Ovary (tissue), 9 donors: ENCODE data around the gene SLC19A2. TPM values are rescaled to one million over a fixed set of nuclear protein-coding genes. Genes with fewer than 3 reads are reported as not detected.

Experiments
- DNase-seq, 5 donors: peaks; one replicate each; pipeline ENCODE4 v3.0.0-alpha.2; 2019 to 2020
- H3K27ac ChIP-seq, 2 donors: fragments of 200-600 bp; one replicate each; pipeline versions ENCODE4 v1.5.1 to v1.8.0; 2019 to 2022
- H3K27me3 ChIP-seq: fragments of 200-600 bp; one replicate; pipeline ENCODE4 v1.8.0; 2022
- H3K36me3 ChIP-seq: fragments of 200-600 bp; sonication (generic); one replicate; pipeline ENCODE4 v1.5.1; 2019
- H3K4me1 ChIP-seq: one replicate; pipeline ENCODE4 v1.8.1; 2013; ENCODE audit warnings: mild to moderate bottlenecking, moderate library complexity; ENCODE audit not compliant: insufficient read depth
- H3K4me3 ChIP-seq: fragments of 200-600 bp; sonication (generic); one replicate; pipeline ENCODE4 v1.5.1; 2017
- H3K9me3 ChIP-seq, 2 donors: fragments of 200-600 bp in 1 of 2; sonication (generic) in 1 of 2; one replicate each; pipeline versions ENCODE4 v1.5.1 to v1.8.1; 2013 to 2019; ENCODE audit warnings: mild to moderate bottlenecking in 1 of 2, moderate library complexity in 1 of 2
- EP300 ChIP-seq: sonication (generic); formaldehyde crosslinking; IDR thresholded peaks from one replicate; pipeline ENCODE4 v1.6.1; 2017; ENCODE audit warnings: antibody characterized with exemption
- POLR2A ChIP-seq: fragments of 450-650 bp; IDR thresholded peaks from one replicate; pipeline ENCODE4 v1.6.1; 2017; ENCODE audit warnings: antibody characterized with exemption, mild to moderate bottlenecking, moderate library complexity
- WGBS, 3 donors: extraction: QIAGEN DNeasy Blood & Tissue Kit in 1 of 3; methylation state at CpG; one replicate each; pipeline versions ENCODE4 v1.1.5 to v1.1.7; 2013 to 2017; 5-methylcytosine and 5-hydroxymethylcytosine counted together
- intact Hi-C, 4 donors: fragments of 100-400 bp; cut with DNase I; formaldehyde crosslinking; loops; one replicate each; pipeline versions ENCODE4 v1.11.0 to v1.15.1; 2022 to 2023
- polyA plus RNA-seq, 2 donors: library from polyadenylated mRNA; stranded (reverse); fragments of 200-250 nt in 1 of 2; fragments of 350-450 nt in 1 of 2; fragmentation: Illumina TruSeq in 1 of 2; extraction: RNeasy Lipid Tissue Mini Kit (QIAGEN cat#74804) in 1 of 2; gene quantifications; one replicate each; pipeline ENCODE4 v1.2.3, GENCODE V29; 2013 to 2014
- total RNA-seq, 7 donors: library from RNA; depleted of rRNA in 2 of 7; stranded (reverse); fragments of >200 nt in 2 of 7; fragmentation: NEBNext Ultra II Directional in 3 of 7; extraction: Animal tissue kit (Norgen Biotek cat#: 25700) in 3 of 7; gene quantifications; one replicate each; pipeline versions ENCODE4 v1.1.0 to v1.2.4, GENCODE V29; 2016 to 2023
- TF ChIP-seq, protein P1 (sequence below), 3 donors: fragments of 450-650 bp in 2 of 3; fragments of 200-600 bp in 1 of 3; IDR thresholded peaks; one replicate each; pipeline versions ENCODE4 v1.5.1 to v1.8.0; 2016 to 2022; ENCODE audit warnings: antibody characterized with exemption in 3 of 3, mild to moderate bottlenecking in 1 of 3
- donor health status: DM: no; HTN: no; CAD: no; lungs with moderate emphysema.
- donor health status: DM: no; HTN: no; CAD: no.
- donor health status: Bipolar disorder and iron deficiency.
- donor health status: DM: yes; HTN: yes; CAD: no.
- donor health status: DM: no; HTN: no; CAD: no.
- donor health status: DM: yes; HTN: yes; CAD: no.

SLC19A2 gene
- total and polyA plus RNA-seq, 9 donors: 6.5 to 28.6 (median 10.7) TPM

DNA sequence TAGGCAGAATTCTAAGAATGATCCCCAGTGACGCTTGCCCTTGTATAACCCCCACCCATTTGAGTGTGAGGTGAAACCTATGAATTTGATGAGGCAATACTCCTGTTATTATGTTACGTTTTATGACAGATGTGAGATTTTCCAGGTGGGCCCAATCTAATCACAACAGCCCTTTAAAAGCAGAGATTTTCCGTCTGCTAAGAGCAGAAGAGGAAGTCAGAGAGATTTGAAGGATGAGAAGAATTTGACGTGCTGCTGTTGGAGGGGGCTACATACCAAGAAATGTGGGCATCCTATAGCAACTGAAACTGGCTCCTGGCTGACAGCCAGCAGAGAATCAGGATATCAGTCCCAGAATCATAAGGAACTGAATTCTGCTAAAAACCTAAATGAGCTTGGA, 2.4 kb upstream of the SLC19A2 start:
- peaks cover 6% of the 10 kb centered on the region for H3K4me1 ChIP-seq
- TF ChIP-seq POLR2A (no peak), EP300 (no peak)
- TF ChIP-seq, protein P1, sequence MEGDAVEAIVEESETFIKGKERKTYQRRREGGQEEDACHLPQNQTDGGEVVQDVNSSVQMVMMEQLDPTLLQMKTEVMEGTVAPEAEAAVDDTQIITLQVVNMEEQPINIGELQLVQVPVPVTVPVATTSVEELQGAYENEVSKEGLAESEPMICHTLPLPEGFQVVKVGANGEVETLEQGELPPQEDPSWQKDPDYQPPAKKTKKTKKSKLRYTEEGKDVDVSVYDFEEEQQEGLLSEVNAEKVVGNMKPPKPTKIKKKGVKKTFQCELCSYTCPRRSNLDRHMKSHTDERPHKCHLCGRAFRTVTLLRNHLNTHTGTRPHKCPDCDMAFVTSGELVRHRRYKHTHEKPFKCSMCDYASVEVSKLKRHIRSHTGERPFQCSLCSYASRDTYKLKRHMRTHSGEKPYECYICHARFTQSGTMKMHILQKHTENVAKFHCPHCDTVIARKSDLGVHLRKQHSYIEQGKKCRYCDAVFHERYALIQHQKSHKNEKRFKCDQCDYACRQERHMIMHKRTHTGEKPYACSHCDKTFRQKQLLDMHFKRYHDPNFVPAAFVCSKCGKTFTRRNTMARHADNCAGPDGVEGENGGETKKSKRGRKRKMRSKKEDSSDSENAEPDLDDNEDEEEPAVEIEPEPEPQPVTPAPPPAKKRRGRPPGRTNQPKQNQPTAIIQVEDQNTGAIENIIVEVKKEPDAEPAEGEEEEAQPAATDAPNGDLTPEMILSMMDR (IDR thresholded peaks at IDR 0.05): no peak
- WGBS, 3 donors: 88 to 91% (median 90%) methylated on average over 4 of the region's 4 CpGs
- no peaks in the 10 kb centered on the region for H3K27me3 ChIP-seq
- no peak overlapping the region for H3K4me3 ChIP-seq
- H3K36me3 ChIP-seq: no peaks in the 10 kb centered on the region
- intact Hi-C loops: loop anchor here in 2 of 4 donors (5.0 to 10.0 kb wide), 2 partner anchors 381 to 383 kb away; partner anchors contain the start of gene ATP1B1 (in 2 of the 2)
- H3K9me3 ChIP-seq: no peaks in the 10 kb centered on the region
- DNase-seq: peak in 1 of 5 donors; percentile 31
- no peak overlapping the region for H3K27ac ChIP-seq

- Histone ChIP-seq H3K9me3 (no peaks in the 10 kb centered on the region), H3K27ac (peak overlapping the region in 1 of 2 donors; percentile 93), H3K4me1 (peaks cover 6% of the 10 kb centered on the region), H3K36me3 (no peaks in the 10 kb centered on the region), H3K27me3 (no peaks in the 10 kb centered on the region), H3K4me3 (no peak overlapping the region)
- intact Hi-C loops: loop anchor here in 2 of 4 donors (5.0 to 10.0 kb wide), 2 partner anchors 380 to 383 kb away; partner anchors contain the start of gene ATP1B1 (in 2 of the 2)
- peak in 1 of 5 donors; percentile 19 for DNase-seq
- TF ChIP-seq, protein P1 (IDR thresholded peaks at IDR 0.05): no peak
- no peak for TF ChIP-seq EP300
- no peak for TF ChIP-seq POLR2A
- WGBS, 3 donors: 79 to 91% (median 84%) methylated on average over 16 of the region's 16 CpGs
These were observed 1.8 kb upstream of the SLC19A2 start for GRCh38 chr1:169487561-169487960.

DNA sequence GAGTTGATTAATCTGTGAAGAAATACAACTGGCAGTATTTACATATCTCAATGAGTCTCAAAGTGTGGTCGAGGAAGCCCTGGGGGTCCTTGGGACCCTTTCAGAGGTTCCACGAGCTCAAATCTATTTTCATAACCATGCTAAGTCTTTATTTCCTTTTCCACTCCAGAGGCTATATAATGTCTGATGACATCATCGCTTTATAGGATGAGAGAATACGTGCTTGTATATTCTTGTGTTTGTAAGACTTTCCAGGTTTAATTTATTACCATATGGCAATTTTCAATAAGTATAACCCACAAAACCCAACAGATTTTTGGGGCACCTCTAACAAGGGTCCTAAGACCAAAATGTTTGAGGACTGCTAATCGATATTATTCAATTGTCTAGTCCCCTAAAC, 1.4 kb upstream of the SLC19A2 start:
- Histone ChIP-seq H3K9me3 (no peaks in the 10 kb centered on the region), H3K27ac (peak overlapping the region; percentile 70 to 93), H3K36me3 (no peaks in the 10 kb centered on the region), H3K4me1 (peaks cover 6% of the 10 kb centered on the region), H3K4me3 (peak overlapping the region; percentile 97), H3K27me3 (no peaks in the 10 kb centered on the region)
- intact Hi-C loops: loop anchor here in 2 of 4 donors (5.0 to 10.0 kb wide), 2 partner anchors 380 to 382 kb away; partner anchors contain the start of gene ATP1B1 (in 2 of the 2)
- 75 to 78% (median 76%) methylated on average over 5 of the region's 5 CpGs for WGBS, 3 donors
- TF ChIP-seq EP300 (no peak), POLR2A (no peak)
- TF ChIP-seq, protein P1 (IDR thresholded peaks at IDR 0.05): no peak
- DNase-seq: no peak

- Histone ChIP-seq H3K9me3 (no peaks in the 10 kb centered on the region), H3K36me3 (no peaks in the 10 kb centered on the region), H3K27me3 (no peaks in the 10 kb centered on the region), H3K27ac (peak overlapping the region; percentile 70 to 93), H3K4me1 (peaks cover 6% of the 10 kb centered on the region), H3K4me3 (peak overlapping the region; percentile 97)
- WGBS, 3 donors: 0 to 2% (median 1%) methylated on average over 14 of the region's 14 CpGs
- intact Hi-C loops: loop anchor here in 2 of 4 donors (5.0 to 10.0 kb wide), 2 partner anchors 379 to 382 kb away; partner anchors contain the start of gene ATP1B1 (in 2 of the 2)
- TF ChIP-seq EP300: no peak
- TF ChIP-seq, protein P1 (IDR thresholded peaks at IDR 0.05): no peak
- TF ChIP-seq POLR2A: no peak
- DNase-seq: peak in 1 of 5 donors; percentile 48
These were observed 722 bp upstream of the SLC19A2 start for GRCh38 chr1:169486281-169487051.
